ENCODE measurements around the gene COPB2.

- TF ChIP-seq GABPA (IDR thresholded peaks at IDR 0.05; ENCODE audit: low read depth): no peak
- TF ChIP-seq HSF1 (IDR thresholded peaks at IDR 0.05; ENCODE audit: low read depth, low read length): no peak
- TF ChIP-seq POLR2A (IDR thresholded peaks at IDR 0.05; ENCODE audit: low read depth, low read length): no peak
- TF ChIP-seq CTCF (IDR thresholded peaks at IDR 0.05 in 2 of 3, conservative IDR thresholded peaks at IDR 0.05 in 1 of 3; ENCODE audit: control insufficient read depth in 2 of 3, extremely low read depth in 1 of 3, insufficient read depth in 1 of 3, low read depth in 3 of 3, low read length in 3 of 3): no peak
- no peak for TF ChIP-seq REST (IDR thresholded peaks at IDR 0.05; ENCODE audit: low read depth, low read length)
Measured at GRCh38 chr3:139423232-139423631, 33.8 kb upstream of the COPB2 start.
